HEK293T (cell line): Measurements from ENCODE around the gene ELL2.

Experiments
- CTCF ChIA-PET: fragments of 350-600 bp; formaldehyde crosslinking; extraction: SDS; loops from one replicate; lab custom pipeline; 2021; ENCODE audit warnings: antibody characterized with exemption, inconsistent platforms; lab: Yijun Ruan, JAX
- POLR2A ChIA-PET: fragments of 350-600 bp; formaldehyde crosslinking; extraction: SDS; loops from one replicate; lab custom pipeline; 2020; ENCODE audit warnings: antibody characterized with exemption, inconsistent platforms; lab: Yijun Ruan, JAX
- DNase-seq: peaks from one replicate; pipeline ENCODE4 v3.0.0; 2012; ENCODE audit warnings: mixed read lengths; ENCODE audit errors: extremely low spot score
- ARNT ChIP-seq: fragments of 450-650 bp; IDR thresholded peaks from 2 replicates; pipeline ENCODE4 v1.6.1; 2017; ENCODE audit warnings: mild to moderate bottlenecking
- BHLHE40 ChIP-seq: fragments of 450-650 bp; IDR thresholded peaks from 2 replicates; pipeline ENCODE4 v1.6.1; 2016; ENCODE audit warnings: mild to moderate bottlenecking, moderate library complexity, borderline replicate concordance
- CTBP1 ChIP-seq: fragments of 450-650 bp; IDR thresholded peaks from 2 replicates; pipeline ENCODE4 v1.6.1; 2016; ENCODE audit warnings: borderline replicate concordance
- ELF4 ChIP-seq: fragments of 450-650 bp; IDR thresholded peaks from 2 replicates; pipeline ENCODE4 v1.6.1; 2017; ENCODE audit warnings: antibody characterized with exemption
- FOXA1 ChIP-seq: fragments of 450-650 bp; IDR thresholded peaks from 2 replicates; pipeline ENCODE4 v1.6.1; 2016; ENCODE audit warnings: mild to moderate bottlenecking
- FOXK2 ChIP-seq: fragments of 450-650 bp; IDR thresholded peaks from 2 replicates; pipeline ENCODE4 v1.6.1; 2016; ENCODE audit warnings: mild to moderate bottlenecking
- FOXM1 ChIP-seq: fragments of 450-650 bp; IDR thresholded peaks from 2 replicates; pipeline ENCODE4 v1.6.1; 2017; ENCODE audit warnings: mild to moderate bottlenecking, borderline replicate concordance
- HDGF ChIP-seq: fragments of 450-650 bp; IDR thresholded peaks from 2 replicates; pipeline ENCODE4 v1.6.1; 2017; ENCODE audit warnings: antibody characterized with exemption, borderline replicate concordance
- L3MBTL2 ChIP-seq: fragments of 450-650 bp; conservative IDR thresholded peaks from 2 replicates; pipeline ENCODE4 v1.6.1; 2016; ENCODE audit warnings: mild to moderate bottlenecking
- LEF1 ChIP-seq: fragments of 450-650 bp; IDR thresholded peaks from 2 replicates; pipeline ENCODE4 v1.6.1; 2017; ENCODE audit warnings: mild to moderate bottlenecking, borderline replicate concordance
- NFRKB ChIP-seq: fragments of 450-650 bp; IDR thresholded peaks from 2 replicates; pipeline ENCODE4 v1.6.1; 2016; ENCODE audit warnings: mild to moderate bottlenecking, moderate library complexity
- SP1 ChIP-seq: fragments of 450-650 bp; IDR thresholded peaks from 2 replicates; pipeline ENCODE4 v1.6.1; 2017
- SUZ12 ChIP-seq: fragments of 450-650 bp; IDR thresholded peaks from 2 replicates; pipeline ENCODE4 v1.6.1; 2016; ENCODE audit warnings: mild to moderate bottlenecking
- TARDBP ChIP-seq: fragments of 450-650 bp; IDR thresholded peaks from 2 replicates; pipeline ENCODE4 v1.6.1; 2016
- ZNF384 ChIP-seq: fragments of 450-650 bp; IDR thresholded peaks from 2 replicates; pipeline ENCODE4 v1.6.1; 2016
- TF ChIP-seq, protein P1 (sequence below): fragments of 450-650 bp; IDR thresholded peaks from 2 replicates; pipeline ENCODE4 v1.6.1; 2016

Gene ELL2

DNA sequence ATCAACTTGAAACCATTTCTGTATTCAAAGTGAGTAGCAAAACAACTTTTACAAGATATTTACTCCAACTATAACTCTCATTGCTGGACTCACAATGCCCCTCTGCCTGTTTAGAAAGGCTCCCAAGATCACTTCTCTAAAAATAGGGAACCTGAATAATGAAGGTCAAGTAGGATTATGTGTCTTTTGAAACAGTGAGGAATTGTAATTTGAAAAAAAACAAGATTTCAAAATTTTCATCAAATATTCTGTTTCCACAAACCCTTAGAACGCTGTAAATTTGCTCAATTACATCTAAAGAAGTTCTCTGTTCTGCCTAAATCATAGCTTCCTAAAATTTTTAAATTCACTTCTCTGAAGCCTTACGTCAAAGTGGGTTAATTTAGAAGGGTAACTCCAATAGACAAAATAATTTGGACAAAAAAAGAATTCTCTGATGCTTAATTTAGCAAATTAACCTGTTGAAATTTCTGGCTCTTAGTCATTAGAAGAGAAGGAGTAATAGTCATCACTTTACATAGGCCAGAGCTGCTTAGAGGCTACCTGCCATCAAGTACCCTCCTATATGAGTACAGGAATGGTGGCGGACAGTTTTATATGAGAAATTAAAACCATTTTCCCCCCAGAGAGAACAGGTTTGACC lies 4.0 kb downstream of the ELL2 start:
- ChIA-PET POLR2A (no interaction called here), CTCF (no interaction called here)
- no peak for DNase-seq
- TF ChIP-seq FOXA1, result no peak
- TF ChIP-seq CTBP1, result no peak
- TF ChIP-seq TARDBP, result no peak
- TF ChIP-seq HDGF, result no peak
- TF ChIP-seq FOXK2, result no peak
- TF ChIP-seq ELF4, result no peak
- no peak for TF ChIP-seq LEF1
- no peak for TF ChIP-seq SUZ12
- TF ChIP-seq BHLHE40, result no peak
- no peak for TF ChIP-seq ARNT
- TF ChIP-seq ZNF384, result no peak
- no peak for TF ChIP-seq NFRKB
- TF ChIP-seq, protein P1, sequence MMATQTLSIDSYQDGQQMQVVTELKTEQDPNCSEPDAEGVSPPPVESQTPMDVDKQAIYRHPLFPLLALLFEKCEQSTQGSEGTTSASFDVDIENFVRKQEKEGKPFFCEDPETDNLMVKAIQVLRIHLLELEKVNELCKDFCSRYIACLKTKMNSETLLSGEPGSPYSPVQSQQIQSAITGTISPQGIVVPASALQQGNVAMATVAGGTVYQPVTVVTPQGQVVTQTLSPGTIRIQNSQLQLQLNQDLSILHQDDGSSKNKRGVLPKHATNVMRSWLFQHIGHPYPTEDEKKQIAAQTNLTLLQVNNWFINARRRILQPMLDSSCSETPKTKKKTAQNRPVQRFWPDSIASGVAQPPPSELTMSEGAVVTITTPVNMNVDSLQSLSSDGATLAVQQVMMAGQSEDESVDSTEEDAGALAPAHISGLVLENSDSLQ, result no peak
- no peak for TF ChIP-seq L3MBTL2
- no peak for TF ChIP-seq FOXM1
- no peak for TF ChIP-seq SP1

DNA sequence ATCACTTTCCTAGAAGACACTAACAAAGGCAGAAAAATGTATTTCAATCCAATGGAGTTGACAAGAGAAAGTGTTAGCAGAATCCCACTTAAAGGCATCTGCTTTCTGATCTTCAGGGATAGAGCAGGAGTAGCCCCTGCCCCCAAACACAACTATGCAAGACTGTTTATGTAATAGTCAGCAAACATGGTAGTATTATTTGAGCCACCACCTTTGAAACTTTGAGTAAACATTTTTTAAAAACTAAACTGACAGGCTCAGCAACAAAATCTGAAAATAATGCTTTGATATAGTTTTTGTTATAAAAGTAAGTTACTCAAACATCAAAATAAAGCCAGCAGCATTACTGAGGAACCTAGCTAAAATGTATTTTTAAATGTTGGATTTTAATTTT lies 4.8 kb downstream of the ELL2 start:
- POLR2A ChIA-PET, result no interaction called here

DNA sequence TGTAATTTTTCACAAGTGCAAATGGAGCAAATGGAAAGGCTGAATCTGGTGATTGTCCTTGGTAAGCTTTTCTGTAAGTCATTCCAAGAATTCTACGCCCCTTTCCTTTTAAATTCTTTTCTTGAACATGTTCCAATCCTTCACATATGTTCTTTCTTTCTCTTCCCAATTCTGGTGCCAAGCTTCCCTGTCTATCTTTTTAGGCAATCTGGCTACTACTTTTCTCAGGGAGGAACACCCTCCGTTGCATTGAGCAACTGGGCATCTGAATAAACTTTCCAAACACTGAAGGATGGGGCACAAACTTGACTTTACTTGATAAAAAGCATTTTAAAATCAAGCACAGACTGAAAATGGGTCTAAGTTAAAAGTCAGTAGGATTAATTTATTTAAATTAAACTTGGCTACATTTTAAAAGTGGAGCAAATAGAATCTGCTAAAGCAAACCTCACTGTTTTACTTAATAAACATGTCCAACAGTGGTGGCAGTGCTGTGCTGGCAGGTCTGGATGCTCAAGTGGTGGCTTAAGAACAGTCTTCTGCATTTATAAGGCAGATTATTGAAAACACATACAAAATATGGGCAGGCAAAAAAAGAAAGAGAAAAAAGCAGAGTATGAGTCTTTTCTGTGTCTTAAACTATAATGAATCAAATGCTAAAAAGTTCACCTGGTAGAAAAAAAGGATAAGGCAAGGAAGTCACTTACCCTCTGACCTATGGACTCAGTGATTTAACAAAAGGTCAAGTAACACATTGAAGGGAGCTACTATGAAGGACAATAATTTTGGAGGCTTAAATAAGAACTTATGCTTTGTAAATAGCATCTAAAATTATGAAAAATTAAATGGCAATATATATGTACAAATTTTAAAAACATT lies 5.4 kb downstream of the ELL2 start:
- POLR2A ChIA-PET, result no interaction called here
- no peak for DNase-seq
- CTCF ChIA-PET, result no interaction called here
- no peak for TF ChIP-seq ZNF384
- no peak for TF ChIP-seq FOXK2
- TF ChIP-seq SP1, result no peak
- TF ChIP-seq HDGF, result no peak
- TF ChIP-seq L3MBTL2, result no peak
- TF ChIP-seq SUZ12, result no peak
- no peak for TF ChIP-seq FOXM1
- TF ChIP-seq LEF1, result no peak
- TF ChIP-seq CTBP1, result no peak
- no peak for TF ChIP-seq ARNT
- no peak for TF ChIP-seq NFRKB
- TF ChIP-seq TARDBP, result no peak
- no peak for TF ChIP-seq FOXA1
- no peak for TF ChIP-seq ELF4

More for the DNA sequence above, 4.8 kb downstream of the ELL2 start:
- TF ChIP-seq FOXK2 (no peak), SUZ12 (no peak), SP1 (no peak), ELF4 (no peak), TARDBP (no peak), ZNF384 (no peak), LEF1 (no peak)
- TF ChIP-seq, protein P1, result no peak
- no peak for DNase-seq
- CTCF ChIA-PET, result no interaction called here

DNA sequence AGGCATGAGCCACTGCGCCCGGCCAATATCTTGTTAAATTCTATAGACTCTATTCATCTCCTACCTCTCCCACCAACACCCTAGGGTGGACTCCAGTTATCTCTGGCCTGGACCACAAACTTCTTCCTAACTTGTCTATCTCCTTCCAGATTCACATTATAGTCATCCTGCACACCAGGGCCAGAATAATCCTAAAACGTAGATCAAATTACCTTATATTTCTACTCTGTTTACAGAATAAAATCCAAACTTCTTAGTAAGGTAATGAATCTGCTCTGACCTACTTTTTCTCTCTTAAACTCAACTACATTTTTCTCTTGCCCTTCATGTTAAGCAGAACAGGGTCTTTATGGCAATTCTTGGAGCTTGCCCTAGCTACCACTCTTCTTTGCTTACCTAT lies 6.9 kb downstream of the ELL2 start:
- ChIA-PET POLR2A (no interaction called here), CTCF (no interaction called here)

DNA sequence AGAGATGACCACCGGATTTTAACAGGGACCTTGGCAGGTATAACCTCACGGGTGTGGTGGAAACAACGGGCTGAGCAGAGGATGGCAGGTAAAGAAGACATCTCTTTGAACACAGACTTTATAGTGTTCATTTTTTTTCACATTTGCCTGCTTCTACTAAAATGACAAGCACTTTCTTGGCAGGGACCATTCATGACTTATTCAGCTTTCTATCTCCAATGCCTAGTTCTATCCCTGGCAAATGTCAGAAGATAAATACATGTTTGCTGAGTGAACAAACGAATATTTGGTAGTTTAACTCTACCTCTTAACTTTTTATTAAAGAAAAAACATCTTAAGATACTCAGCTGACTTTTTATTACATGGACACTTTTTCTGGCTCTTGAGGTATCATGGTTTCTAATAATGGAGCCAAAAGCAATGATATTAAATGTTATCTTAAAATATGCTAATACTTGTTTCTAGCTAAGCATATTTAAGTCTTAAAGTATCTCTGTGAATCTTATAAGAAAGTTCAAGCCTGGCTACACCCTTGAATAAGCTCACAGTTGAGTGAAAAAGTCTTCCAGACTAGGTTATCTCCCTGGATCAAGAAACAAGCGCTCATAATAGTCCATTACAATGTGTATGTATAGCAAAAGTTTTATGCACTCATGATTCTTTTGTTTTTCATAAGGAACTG lies 8.5 kb downstream of the ELL2 start:
- no peak for TF ChIP-seq HDGF
- TF ChIP-seq BHLHE40, result no peak
- TF ChIP-seq SP1, result no peak
- no peak for TF ChIP-seq LEF1
- no peak for TF ChIP-seq FOXM1
- TF ChIP-seq FOXK2, result no peak
- TF ChIP-seq ZNF384, result no peak
- TF ChIP-seq NFRKB, result no peak
- no peak for DNase-seq
- ChIA-PET CTCF (interaction anchor here (0.7 kb wide), 1 partner anchor 310 kb away, joined by 3 read pairs; no protein-coding TSS in a partner anchor), POLR2A (no interaction called here)

More for the DNA sequence above, 6.9 kb downstream of the ELL2 start:
- TF ChIP-seq NFRKB (no peak), CTBP1 (no peak), L3MBTL2 (no peak), BHLHE40 (no peak), SP1 (no peak), ARNT (no peak), TARDBP (no peak), FOXM1 (no peak), LEF1 (no peak), FOXA1 (no peak), ZNF384 (no peak), HDGF (no peak), SUZ12 (no peak), FOXK2 (no peak), ELF4 (no peak)
- TF ChIP-seq, protein P1, result no peak
- DNase-seq, result no peak
